OCI-LY1 (cell line): ENCODE measurements around the gene ZNF474.
A peak's percentile ranks its signal among the peaks of the same experiment; 100 is the strongest.

Experiments
- CTCF ChIP-seq: fragments of 200-600 bp; sonication (generic), shearing (Covaris generic); IDR thresholded peaks from 2 replicates; pipeline ENCODE4 v1.5.1; 2017; ENCODE audit warnings: mild to moderate bottlenecking, antibody characterized with exemption, low read length, moderate library complexity, mixed read lengths
- EZH2 ChIP-seq: fragments of 200-600 bp; sonication (generic), shearing (Covaris generic); IDR thresholded peaks from 2 replicates; pipeline ENCODE4 v1.8.0; 2017; ENCODE audit warnings: borderline replicate concordance, mixed run types, mild to moderate bottlenecking, antibody characterized with exemption, low read length, moderate library complexity, mixed read lengths

GRCh38 chr5:122192497-122193496, 63.5 kb downstream of the ZNF474 start:
- TF ChIP-seq CTCF (peak; percentile 63), EZH2 (no peak)
